ENCODE results near the gene KLHL33.
A peak's percentile ranks its signal among the peaks of the same experiment; 100 is the strongest.

KLHL33 gene

DNA sequence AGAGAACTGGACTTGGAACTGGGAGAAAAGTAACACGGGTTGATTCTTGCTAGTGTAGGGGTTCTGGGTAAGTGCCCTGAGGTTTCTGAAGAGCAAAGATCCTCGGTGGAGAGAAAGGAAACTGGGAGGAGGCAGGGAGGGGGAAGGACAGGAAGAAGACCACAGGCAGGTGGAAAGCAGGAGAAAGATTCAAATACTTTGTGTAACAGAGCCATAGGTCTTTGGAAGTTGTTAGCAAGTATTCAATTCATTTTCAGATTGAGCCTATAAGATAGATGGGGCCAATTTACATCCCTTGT, 34.6 kb upstream of the KLHL33 start:
- no peak for DNase-seq (ENCODE audit: low spot score)
- Histone ChIP-seq H3K4me3 (peak overlapping the region; percentile 89), H3K27ac (peak overlapping the region in 1 of 2 donors; percentile 97)
- TF ChIP-seq, protein P1, sequence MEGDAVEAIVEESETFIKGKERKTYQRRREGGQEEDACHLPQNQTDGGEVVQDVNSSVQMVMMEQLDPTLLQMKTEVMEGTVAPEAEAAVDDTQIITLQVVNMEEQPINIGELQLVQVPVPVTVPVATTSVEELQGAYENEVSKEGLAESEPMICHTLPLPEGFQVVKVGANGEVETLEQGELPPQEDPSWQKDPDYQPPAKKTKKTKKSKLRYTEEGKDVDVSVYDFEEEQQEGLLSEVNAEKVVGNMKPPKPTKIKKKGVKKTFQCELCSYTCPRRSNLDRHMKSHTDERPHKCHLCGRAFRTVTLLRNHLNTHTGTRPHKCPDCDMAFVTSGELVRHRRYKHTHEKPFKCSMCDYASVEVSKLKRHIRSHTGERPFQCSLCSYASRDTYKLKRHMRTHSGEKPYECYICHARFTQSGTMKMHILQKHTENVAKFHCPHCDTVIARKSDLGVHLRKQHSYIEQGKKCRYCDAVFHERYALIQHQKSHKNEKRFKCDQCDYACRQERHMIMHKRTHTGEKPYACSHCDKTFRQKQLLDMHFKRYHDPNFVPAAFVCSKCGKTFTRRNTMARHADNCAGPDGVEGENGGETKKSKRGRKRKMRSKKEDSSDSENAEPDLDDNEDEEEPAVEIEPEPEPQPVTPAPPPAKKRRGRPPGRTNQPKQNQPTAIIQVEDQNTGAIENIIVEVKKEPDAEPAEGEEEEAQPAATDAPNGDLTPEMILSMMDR (IDR thresholded peaks at IDR 0.05), result no peak

DNA sequence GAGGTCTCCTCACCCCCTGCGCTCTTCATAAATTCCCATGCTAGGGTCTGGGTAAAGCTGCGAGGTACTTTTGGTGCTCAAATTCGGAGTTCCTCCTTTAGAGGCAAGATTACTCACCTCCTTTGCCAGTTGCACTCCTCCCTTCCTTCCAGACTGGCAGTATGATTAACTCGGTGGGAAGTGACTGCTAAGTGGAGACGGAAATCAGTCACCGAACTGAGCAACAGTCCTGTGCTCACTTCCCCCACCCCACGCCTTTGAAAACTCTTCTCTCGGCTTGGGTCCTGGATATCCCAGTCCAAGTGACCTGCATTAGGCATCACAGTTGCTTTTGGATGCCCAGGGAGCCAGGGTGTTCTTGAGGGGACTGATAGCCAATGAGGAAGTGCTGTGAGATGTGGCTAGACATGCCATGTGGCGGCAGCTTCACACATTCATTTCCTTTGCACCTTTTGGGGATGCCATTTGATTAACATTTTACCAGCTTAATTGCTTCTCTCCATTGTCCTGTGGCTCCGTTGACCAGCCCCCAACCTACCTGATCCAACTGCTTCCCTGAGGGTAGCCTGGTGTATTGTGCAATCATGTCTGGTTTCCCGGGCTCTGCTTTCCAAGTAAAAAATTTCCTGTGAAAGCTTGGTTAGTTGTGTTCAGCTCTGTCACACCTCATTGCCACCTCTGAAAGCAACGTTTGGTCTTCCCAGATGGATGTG, 34.1 kb upstream of the KLHL33 start:
- DNase-seq (ENCODE audit: low spot score), result peak; percentile 78
- peak overlapping the region; percentile 89 for H3K4me3 ChIP-seq
- TF ChIP-seq, protein P1 (IDR thresholded peaks at IDR 0.05), result no peak
- peak overlapping the region; percentile 75 to 97 for H3K27ac ChIP-seq

DNA sequence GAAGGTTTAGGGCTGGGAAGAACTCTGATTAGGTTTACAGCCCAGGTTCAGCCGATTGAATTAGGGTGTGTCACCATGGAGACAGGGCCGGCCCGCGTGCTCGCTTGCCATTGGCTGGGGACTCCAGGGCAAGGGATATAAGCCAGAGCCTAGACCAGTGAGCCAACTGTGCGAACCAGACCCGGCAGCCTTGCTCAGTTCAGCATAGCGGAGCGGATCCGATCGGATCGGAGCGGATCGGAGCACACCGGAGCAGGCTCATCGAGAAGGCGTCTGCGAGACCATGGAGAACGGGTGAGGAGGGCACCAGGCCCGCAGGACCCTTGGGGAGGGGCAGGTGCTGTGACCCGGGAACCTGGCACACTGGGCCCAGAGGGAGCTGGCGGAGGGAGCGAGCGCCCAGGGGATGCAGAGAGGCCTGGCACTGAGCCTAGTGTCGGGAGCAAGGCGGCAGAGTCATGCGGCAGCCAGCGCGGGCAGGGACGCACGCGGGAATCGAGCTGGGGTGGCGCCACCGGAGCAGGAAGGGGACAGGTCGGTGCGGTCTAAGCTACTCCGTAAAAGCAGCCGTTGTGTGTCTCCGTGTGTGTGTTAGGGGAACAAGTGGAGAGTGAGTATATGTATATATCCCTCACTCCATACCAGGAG, 33.4 kb upstream of the KLHL33 start, which contains the start of gene PNP:
PNP (plus strand) TSS at position 165 of the 648 bp plus-strand sequence; CDS start at position 284, 119 bp downstream.
- TF ChIP-seq, protein P1 (IDR thresholded peaks at IDR 0.05), result no peak
- DNase-seq (ENCODE audit: low spot score), result peak; percentile 93
- H3K4me3 ChIP-seq, result peak within 1 kb of the TSS; percentile 89
- H3K27ac ChIP-seq, result peak within 1 kb of the TSS; percentile 75 to 97

DNA sequence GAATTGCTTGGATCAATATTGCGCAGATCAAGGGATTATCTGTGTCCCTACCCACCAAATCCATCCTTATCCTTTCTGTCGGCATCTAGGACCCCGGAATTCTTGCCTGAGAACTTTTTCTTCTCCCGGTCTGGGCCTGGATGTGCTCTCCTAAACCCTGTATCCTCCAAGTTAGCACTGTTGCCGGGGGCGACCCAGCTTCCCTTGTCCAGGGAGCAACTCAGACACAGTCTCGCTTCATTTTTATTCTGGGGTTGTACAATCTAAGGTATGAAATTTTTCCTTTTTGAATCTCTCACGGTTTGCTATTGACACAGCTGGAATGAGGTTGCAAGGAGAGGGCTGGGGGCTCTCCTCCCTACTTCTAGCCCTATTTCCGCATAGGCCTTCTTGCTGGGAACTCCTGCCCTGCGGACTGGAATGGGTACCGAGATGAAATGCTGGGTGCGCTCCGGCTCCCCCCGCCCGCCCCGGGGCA, 32.8 kb upstream of the KLHL33 start:
- TF ChIP-seq, protein P1 (IDR thresholded peaks at IDR 0.05), result no peak
- DNase-seq (ENCODE audit: low spot score), result no peak
- H3K4me3 ChIP-seq, result peak overlapping the region; percentile 89
- H3K27ac ChIP-seq, result peak overlapping the region; percentile 75 to 97

DNA sequence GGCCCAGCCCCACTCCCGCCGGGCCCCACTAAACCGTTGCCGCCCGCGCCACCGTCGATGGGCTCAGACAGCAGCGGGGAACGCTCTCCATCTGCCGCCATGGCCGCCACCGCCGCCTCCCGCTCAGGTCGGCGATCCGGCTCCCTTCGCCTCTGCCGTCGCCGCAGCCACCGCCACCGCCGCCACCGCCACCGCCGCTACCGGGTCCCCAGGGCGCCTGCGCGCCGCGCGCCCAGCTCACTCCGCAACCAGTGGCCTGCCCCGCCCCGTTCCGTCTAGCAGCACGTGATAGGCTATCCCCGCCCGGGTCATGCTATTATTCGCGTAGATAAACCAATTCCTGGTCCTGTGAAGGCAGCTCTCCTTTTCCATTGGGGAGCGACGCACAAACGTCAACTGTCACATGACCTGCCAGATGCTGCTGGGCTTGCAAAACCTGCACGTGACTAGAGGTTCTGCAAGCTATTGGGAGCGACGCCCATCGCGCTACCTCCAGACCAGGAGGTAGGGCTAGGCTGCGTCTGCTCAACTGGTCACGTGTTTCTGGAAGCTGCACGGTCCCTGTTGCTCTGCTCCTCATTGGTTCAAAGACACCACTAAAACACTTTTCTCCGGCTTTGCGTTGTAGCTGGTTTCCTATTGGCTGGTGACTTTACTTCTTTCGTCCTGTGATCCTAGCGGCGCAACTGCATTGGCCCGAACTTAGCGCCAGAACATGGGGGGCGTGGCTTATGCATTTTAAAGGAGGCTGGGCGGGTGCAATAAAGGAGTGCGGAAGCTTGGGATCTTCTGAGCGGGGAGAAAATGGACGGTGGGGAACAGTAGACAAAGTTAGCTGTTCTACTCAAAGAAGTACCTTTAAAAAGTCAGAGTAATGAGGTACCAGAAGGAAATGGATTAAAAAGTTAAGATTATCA, 25.5 kb upstream of the KLHL33 start, which contains the start of gene PIP4P1:
PIP4P1 (minus strand) TSS at position 210 of the 917 bp plus-strand sequence; CDS start at position 101, 109 bp downstream.
- TF ChIP-seq, protein P1 (IDR thresholded peaks at IDR 0.05), result no peak

DNA sequence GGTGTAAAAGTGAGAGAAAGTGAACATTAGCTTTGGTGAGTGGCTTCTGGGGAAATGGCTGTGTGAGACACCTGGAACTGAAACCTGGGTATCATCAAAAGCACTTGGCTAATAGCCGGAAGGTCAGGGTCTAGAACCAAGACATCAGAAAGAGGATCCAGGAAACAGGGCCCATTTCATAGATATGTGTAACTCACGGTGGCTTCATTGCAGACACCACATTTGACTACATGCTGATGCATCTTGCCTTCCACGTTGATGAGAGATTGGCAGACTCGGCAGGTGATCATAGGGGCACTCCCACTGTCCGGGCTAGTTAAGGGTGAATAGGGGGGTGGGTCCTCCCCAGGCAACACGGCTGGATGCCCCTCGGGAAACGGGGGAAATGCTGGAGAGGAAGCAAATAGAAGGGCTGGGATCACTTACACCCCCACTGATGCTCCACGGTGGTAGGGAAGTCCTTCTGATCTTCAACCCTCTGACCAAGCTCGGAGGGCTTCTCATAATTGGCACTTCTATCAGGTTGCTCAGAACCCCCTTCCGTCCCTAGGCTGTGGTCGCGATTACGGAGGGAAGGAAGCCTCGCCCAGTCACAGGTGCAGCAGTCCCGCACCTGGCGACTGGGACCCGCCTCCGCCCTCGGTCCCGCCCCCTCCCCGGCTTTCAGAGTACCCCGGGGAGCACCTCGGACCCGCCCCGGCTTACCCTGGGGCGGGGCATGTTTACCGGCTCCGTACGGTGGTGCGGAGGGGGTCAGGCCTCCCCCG, 24.7 kb upstream of the KLHL33 start:
- Histone ChIP-seq H3K27ac (peak overlapping the region; percentile 93 to 94), H3K4me3 (peak overlapping the region; percentile 81)
- DNase-seq (ENCODE audit: low spot score), result no peak
- TF ChIP-seq, protein P1 (IDR thresholded peaks at IDR 0.05), result no peak

More for the DNA sequence above, 25.5 kb upstream of the KLHL33 start, which contains the start of gene PIP4P1:
- peak; percentile 100 for DNase-seq (ENCODE audit: low spot score)
- H3K27ac ChIP-seq, result peak within 1 kb of the TSS; percentile 93 to 94
- H3K4me3 ChIP-seq, result peak within 1 kb of the TSS; percentile 81

Data from coronary artery (tissue), 2 donors.